GM12801 (cell line): ENCODE measurements around the gene KRTAP16-1.
"Not testable (repeated sequence)": the region's sequence is repeated elsewhere in the genome, so short reads cannot be mapped to it uniquely, and the experiment has no call there.

Source experiments
- TF ChIP-seq, protein P1 (sequence below): IDR thresholded peaks from one replicate; pipeline ENCODE4 v1.5.1; 2011; ENCODE audit warnings: control low read depth; ENCODE audit not compliant: insufficient read length; ENCODE audit errors: extremely low read depth

KRTAP16-1 gene

DNA sequence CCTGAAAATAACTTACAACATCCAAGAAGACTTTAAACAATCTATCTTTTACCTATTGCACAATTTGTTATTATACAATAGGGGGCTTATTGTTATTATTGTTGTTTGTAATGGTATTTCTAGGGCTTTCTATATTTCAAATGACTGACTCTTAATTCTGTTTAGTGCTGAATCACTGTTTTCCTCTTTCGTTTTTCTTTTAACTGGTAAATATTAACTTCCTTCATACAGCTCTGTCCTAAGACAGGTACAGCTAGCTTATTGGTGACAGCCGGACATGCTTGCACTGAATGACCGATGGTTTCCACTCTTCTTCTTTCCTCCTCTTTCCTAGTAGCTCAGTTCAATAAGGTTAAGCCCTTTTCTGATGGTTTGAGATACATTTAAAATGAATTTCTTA lies 22.1 kb downstream of the KRTAP16-1 start:
- TF ChIP-seq, protein P1, sequence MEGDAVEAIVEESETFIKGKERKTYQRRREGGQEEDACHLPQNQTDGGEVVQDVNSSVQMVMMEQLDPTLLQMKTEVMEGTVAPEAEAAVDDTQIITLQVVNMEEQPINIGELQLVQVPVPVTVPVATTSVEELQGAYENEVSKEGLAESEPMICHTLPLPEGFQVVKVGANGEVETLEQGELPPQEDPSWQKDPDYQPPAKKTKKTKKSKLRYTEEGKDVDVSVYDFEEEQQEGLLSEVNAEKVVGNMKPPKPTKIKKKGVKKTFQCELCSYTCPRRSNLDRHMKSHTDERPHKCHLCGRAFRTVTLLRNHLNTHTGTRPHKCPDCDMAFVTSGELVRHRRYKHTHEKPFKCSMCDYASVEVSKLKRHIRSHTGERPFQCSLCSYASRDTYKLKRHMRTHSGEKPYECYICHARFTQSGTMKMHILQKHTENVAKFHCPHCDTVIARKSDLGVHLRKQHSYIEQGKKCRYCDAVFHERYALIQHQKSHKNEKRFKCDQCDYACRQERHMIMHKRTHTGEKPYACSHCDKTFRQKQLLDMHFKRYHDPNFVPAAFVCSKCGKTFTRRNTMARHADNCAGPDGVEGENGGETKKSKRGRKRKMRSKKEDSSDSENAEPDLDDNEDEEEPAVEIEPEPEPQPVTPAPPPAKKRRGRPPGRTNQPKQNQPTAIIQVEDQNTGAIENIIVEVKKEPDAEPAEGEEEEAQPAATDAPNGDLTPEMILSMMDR: no peak

- TF ChIP-seq, protein P1: no peak
Measured at GRCh38 chr17:41284546-41284945, 24.6 kb downstream of the KRTAP16-1 start.

DNA sequence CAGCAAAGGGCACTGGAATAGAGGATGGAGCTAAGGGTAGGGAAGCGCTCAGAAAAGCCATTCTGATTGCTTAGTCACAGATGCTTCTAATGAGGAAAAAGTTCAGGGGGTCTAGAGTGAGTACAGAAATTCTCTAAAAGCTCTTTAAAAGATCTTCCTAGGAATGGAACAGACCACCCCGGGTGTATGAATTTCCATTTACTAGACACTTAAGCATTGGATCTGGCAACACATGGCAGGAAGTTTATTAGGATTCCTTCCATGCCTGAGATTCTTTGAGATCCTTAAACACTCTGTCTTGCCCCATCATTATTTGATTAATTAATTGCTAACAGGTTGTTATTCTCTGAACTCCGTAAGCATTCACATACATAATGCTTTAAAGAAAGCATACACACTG lies 25.1 kb downstream of the KRTAP16-1 start:
- TF ChIP-seq, protein P1: no peak

DNA sequence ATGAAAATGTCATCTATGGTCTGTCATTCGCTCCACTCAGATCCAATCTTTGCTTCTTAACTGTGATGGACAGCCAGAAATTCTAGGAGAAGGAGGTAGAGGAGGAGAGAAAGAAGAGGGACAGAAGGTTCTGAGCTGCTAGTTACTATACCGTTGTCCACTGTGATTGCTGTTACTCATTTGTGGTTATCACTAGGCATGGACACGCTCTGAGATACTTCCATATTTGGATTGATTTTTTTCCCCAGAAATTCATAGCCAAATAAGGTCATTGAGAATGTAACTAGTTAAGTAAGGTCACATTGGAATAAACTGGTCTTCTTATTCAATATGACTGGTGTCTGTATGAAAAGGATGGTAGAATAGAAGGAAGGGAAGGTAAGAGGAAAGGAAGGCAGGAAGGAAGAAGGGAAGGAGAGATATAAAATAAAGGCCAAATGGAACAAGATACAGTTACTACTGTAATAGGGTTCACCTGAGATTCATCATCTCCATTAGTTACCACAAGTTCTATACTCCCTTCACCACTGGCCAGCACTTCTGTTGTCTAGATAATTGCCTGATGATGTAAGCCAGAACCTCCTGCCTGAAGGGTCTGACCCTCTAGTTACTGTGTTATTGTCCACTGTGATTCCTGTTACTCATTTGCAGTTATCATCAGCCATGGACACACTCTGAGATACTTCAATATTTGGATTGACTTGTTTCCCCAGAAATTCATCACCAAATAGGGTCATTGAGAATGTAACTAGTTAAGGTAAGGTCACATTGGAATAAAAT lies 30.7 kb downstream of the KRTAP16-1 start:
- TF ChIP-seq, protein P1: no peak

- TF ChIP-seq, protein P1: not testable (repeated sequence)
Measured at GRCh38 chr17:41275648-41276190, 33.4 kb downstream of the KRTAP16-1 start, which contains the start of gene KRTAP9-7. Gene KRTAP9-7 (plus strand): TSS chr17:41275698. CDS start chr17:41275698, 0 bp downstream.

DNA sequence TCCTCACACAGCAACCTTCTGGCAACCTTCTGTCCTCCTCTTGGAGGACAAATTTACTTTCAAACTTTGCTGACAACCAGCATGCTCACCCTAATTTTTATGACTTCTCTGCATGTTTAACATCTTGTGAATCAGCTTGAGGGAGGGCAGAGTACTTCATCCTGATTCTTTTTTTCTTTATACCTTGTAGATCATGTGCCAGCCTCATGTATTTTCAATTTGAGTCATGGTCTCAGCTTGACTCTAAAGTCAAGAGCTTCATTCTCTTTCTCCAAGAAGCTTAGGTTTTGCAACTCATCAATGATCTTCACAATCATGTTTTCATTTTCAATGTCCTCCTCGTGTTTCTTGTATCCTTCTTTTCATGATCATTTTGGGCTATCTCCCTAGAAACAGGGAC lies 37.3 kb downstream of the KRTAP16-1 start:
- TF ChIP-seq, protein P1: no peak

- TF ChIP-seq, protein P1: no peak
Measured at GRCh38 chr17:41267711-41268110, 41.4 kb downstream of the KRTAP16-1 start.
